Sigmoid colon (tissue), 4 donors: Measurements from ENCODE around the gene CFAP69.

Experiments used
- EP300 ChIP-seq, 4 donors: sonication (generic); formaldehyde crosslinking; IDR thresholded peaks; one replicate each; pipeline ENCODE4 v1.6.1; 2017; ENCODE audit warnings: antibody characterized with exemption in 4 of 4
- POLR2A ChIP-seq, 2 donors: fragments of 450-650 bp; IDR thresholded peaks; one replicate each; pipeline ENCODE4 v1.6.1; 2016; ENCODE audit warnings: antibody characterized with exemption in 2 of 2, mild to moderate bottlenecking in 2 of 2, moderate library complexity in 2 of 2
- POLR2AphosphoS5 ChIP-seq, 4 donors: sonication (generic); formaldehyde crosslinking; IDR thresholded peaks; one replicate each; pipeline ENCODE4 v1.6.1; 2017; ENCODE audit warnings: antibody characterized with exemption in 4 of 4
- TF ChIP-seq, protein P1 (sequence below), 4 experiments: fragments of 450-650 bp in 3 of 4; fragments of 200-600 bp in 1 of 4; IDR thresholded peaks; one replicate each; pipeline ENCODE4 v1.5.1; 2016 to 2019; ENCODE audit warnings: antibody characterized with exemption in 4 of 4, mild to moderate bottlenecking in 3 of 4, moderate library complexity in 2 of 4

DNA sequence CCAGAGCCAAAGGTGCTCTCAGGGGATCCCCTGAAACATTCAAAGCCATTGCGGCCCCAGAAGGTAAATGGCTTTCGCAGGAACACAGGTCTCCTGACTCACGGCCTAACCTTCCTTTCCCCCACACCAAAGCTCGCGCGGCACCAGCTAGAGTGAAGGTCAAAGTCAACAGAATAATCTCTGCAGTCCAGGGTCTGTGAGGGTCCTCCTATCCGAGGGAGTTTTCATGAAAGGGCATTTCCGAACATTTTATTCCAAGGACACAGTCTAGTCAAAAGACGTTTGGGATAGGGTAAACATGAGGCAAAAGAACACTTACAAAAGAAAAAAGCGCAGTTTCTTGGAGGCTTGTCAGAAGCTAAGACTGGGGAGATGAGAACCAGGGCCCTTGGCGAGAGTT is 34.0 kb upstream of the CFAP69 start:
- TF ChIP-seq POLR2A (IDR thresholded peaks at IDR 0.05) (no peak), EP300 (IDR thresholded peaks at IDR 0.05) (no peak), POLR2AphosphoS5 (IDR thresholded peaks at IDR 0.05) (no peak)
- TF ChIP-seq, protein P1, sequence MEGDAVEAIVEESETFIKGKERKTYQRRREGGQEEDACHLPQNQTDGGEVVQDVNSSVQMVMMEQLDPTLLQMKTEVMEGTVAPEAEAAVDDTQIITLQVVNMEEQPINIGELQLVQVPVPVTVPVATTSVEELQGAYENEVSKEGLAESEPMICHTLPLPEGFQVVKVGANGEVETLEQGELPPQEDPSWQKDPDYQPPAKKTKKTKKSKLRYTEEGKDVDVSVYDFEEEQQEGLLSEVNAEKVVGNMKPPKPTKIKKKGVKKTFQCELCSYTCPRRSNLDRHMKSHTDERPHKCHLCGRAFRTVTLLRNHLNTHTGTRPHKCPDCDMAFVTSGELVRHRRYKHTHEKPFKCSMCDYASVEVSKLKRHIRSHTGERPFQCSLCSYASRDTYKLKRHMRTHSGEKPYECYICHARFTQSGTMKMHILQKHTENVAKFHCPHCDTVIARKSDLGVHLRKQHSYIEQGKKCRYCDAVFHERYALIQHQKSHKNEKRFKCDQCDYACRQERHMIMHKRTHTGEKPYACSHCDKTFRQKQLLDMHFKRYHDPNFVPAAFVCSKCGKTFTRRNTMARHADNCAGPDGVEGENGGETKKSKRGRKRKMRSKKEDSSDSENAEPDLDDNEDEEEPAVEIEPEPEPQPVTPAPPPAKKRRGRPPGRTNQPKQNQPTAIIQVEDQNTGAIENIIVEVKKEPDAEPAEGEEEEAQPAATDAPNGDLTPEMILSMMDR (IDR thresholded peaks at IDR 0.05) = no peak
